GM21717 (cell line): Measurements from ENCODE around the gene ZACN.

Experiments
- ATAC-seq: cut with Tn5 transposase; IDR thresholded peaks from one replicate; pipeline ENCODE4 v1.9.1; 2021; ENCODE audit warnings: mild to moderate bottlenecking, moderate library complexity; ENCODE audit not compliant: unreplicated experiment

Gene ZACN

DNA sequence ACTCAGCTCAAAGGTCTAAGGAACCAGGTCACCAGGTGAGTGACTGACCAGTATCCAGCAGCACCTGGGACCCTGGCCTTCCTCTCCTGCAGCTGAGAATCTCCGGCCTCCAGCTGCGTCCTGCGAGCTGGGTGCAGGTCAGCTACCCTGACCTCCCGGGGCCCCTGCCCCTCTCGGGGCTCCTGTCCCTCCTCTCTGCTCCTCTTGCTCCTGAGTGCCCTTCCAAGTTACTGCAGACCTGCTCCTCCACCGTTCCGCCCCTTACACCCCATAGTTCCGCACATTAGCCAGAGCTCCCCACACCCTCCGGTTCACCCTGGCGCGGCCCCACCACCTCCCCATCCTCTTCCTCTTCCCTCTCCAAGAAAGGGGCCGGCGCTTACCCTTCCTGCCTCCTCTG, 51.5 kb downstream of the ZACN start:
- ATAC-seq = no peak

DNA sequence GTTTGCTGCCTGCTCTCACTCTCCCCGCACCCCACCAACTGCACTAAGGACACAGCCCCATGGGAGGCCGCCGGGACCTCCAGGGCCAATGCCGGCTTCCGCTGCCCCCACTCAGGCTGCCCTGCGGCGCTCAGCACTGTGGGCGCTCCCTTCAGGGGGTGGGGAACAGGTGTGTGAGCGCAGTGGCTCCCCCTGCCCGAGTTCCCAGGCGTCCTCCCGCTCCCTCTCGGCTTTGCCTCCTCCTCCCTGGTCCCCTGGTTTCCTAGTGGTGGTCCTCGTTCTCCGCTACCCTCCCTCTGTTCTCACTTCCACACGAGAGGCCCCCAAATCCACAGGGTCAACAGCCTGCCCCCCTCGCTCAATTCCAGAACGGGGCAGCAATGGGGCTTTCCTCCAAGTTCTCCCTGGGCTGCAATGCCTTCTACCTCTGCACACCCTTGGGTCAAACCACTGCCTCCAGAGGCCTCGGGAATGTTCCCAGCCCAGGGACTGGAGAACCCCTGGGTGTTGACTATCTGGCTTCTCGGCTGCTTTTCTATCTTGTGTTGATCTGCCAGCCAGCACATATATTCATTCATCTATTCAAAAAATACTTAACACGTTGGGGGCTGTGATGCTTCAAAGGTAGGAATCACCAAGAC, 52.2 kb downstream of the ZACN start:
- ATAC-seq = no peak

DNA sequence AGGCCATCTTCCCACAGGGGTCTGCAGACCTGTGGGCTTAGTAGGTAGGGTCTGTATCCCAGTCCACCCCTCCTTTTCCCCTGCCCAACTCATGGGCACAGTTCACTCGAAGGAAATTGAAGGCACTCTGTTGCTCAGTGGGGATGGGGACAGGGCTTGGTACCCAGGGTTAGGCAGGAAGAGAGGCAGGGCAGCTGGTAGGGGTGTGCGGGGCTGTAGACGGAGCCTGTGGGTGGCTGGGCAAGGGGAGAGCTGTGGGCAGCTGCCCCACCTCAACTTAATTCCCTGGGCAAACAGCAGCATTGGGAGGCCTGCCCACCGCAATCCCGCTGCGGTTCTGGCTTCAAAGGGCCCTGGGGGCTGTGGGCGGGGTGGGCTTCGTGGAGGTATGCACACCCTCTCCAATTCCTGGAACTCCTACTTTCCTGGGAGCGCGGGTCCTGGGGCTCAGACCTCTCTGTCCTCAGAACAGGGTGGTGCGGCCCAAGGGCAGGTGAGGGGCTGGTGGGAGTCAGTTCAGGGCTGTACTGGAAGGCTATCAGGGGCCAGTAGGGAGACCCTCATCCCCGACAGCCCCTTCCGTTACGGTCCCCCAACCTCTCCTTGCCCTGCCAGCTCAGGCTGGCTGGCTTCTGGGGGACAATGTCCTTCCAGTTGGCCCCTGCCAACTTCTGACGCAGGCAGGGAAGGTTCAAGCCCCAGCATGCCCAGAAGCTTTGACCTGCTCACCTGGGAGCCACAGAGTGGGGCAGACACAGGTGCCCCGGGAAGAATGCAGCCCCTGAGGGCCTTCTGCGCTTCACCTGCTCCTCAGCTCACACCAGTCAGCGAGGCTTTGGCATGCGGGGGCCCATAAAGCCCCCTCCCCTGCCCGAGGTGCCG, 53.0 kb downstream of the ZACN start:
- ATAC-seq = no peak
